Mesodermal cell (in vitro differentiated cells): ENCODE results near the gene DEFB129.
"Not testable (repeated sequence)": the region's sequence is repeated elsewhere in the genome, so short reads cannot be mapped to it uniquely, and the experiment has no call there.

Experiments used
- H3K27ac ChIP-seq: 2 replicates; pipeline ENCODE4 v1.7.0; 2013; ENCODE audit warnings: mild to moderate bottlenecking, low read depth, low read length, moderate library complexity; ENCODE audit not compliant: severe bottlenecking
- H3K36me3 ChIP-seq: 2 replicates; pipeline ENCODE4 v1.7.1; 2013; ENCODE audit warnings: mild to moderate bottlenecking, low read length, moderate library complexity; ENCODE audit not compliant: control insufficient read depth, insufficient read depth
- H3K4me1 ChIP-seq: one replicate; pipeline ENCODE4 v1.7.1; 2013; ENCODE audit warnings: mild to moderate bottlenecking, low read length; ENCODE audit not compliant: insufficient read depth, control insufficient read depth, poor library complexity, severe bottlenecking
- H3K4me3 ChIP-seq: 2 replicates; pipeline ENCODE4 v1.7.0; 2013; ENCODE audit warnings: low read length, control low read depth, mild to moderate bottlenecking; ENCODE audit not compliant: insufficient read depth, poor library complexity, severe bottlenecking; ENCODE audit errors: extremely low read depth
- H3K9me3 ChIP-seq: 2 replicates; pipeline ENCODE4 v1.7.1; 2013; ENCODE audit warnings: mild to moderate bottlenecking, low read length, moderate library complexity; ENCODE audit not compliant: control insufficient read depth
- WGBS, 2 experiments: methylation state at CpG; one replicate each; pipeline ENCODE4 v1.1.5; 2013; ENCODE audit warnings: missing lambda C conversion rate in 2 of 2; ENCODE audit not compliant: insufficient coverage in 2 of 2; 5-methylcytosine and 5-hydroxymethylcytosine counted together

Gene DEFB129

DNA sequence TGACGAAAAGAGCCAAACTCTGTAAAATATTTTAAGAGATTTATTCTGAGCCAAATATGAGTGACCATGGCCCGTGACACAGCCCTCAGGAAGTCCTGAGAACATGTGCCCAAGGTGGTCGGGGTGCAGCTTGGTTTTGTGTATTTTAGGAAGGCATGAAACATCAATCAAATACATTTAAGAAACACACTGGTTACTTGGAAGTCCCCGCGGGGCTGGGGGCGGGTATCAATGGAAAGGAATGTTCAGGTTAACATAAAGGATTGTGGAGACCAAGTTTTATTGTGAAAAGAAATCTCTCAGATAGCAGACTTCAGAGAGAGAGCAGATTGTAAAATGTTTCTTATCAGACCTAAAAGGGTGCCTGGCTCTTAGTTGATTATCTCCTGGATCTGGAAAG lies 26.4 kb downstream of the DEFB129 start:
- H3K27ac ChIP-seq: not testable (repeated sequence)
- whole genome bisulfite sequencing, 2 experiments: 59 to 60% methylated on average over 3 to 4 of the region's 6 CpGs

DNA sequence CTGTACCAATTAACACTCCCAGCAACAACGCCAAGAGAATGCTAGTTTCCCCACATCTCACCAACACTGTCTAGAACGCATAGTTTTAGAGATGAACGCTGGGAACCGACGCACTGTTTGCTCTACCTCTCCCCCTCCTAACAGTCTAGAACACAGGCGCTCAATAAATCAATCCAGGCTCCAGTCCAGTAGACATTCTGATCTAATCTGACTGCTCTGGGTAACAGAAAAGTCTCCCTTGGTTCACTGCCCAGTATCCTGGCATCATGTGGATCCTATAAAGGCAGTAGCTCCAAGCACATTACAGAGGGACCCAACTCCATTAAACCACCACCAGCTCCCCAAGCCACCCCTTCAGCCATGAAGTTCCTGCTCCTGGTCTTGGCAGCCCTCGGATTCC lies 30.4 kb downstream of the DEFB129 start, which contains the start of gene DEFB132:
Gene DEFB132, plus strand, starts transcription at position 306 of the 400 bp plus-strand sequence. Its CDS starts 55 bp downstream, at position 361.
- H3K27ac ChIP-seq: no peak within 1 kb of the TSS
- H3K4me3 ChIP-seq: no peak within 1 kb of the TSS
- 88 to 98% methylated on average over 6 of the region's 7 CpGs for WGBS, 2 experiments
- H3K4me1 ChIP-seq: no peaks in the 10 kb centered on the region
- no peaks in the 10 kb centered on the region for H3K9me3 ChIP-seq
- H3K36me3 ChIP-seq: no peaks in the 10 kb centered on the region

More for the DNA sequence above, 26.4 kb downstream of the DEFB129 start:
- not testable (repeated sequence) for H3K4me3 ChIP-seq, H3K9me3 ChIP-seq, H3K36me3 ChIP-seq, H3K4me1 ChIP-seq

DNA sequence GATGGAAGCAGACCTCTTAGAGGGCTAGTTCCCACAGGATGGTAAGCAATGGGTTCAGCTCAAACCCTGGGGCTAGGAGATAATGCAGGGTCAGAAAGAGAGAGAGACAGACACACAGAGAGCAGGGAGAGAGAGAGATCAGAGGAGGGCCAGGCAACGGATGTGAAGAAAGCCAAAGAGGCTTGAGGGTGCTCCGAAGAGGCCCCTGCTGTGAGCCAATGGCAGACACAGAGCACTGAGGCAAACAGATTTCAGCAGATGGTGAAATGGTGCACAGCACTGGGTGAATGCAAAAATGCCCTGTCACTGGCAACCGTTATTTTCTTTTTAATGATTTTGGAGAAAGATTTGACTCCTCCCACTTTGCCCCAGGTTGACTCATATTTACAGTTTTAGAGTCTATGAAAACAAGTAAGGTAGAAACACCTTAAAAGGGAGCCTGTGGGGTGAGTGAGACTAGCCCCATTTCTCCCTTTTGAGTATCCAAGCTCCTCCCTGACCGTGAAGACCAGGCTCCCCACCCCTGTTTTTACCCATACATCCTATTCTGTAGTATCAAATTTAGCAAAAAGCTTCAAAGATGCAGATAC lies 31.3 kb downstream of the DEFB129 start:
- Histone ChIP-seq H3K27ac (no peak overlapping the region), H3K4me3 (no peak overlapping the region), H3K4me1 (no peaks in the 10 kb centered on the region), H3K9me3 (no peaks in the 10 kb centered on the region), H3K36me3 (no peaks in the 10 kb centered on the region)
- 61 to 78% methylated on average over 2 to 3 of the region's 4 CpGs for WGBS, 2 experiments

DNA sequence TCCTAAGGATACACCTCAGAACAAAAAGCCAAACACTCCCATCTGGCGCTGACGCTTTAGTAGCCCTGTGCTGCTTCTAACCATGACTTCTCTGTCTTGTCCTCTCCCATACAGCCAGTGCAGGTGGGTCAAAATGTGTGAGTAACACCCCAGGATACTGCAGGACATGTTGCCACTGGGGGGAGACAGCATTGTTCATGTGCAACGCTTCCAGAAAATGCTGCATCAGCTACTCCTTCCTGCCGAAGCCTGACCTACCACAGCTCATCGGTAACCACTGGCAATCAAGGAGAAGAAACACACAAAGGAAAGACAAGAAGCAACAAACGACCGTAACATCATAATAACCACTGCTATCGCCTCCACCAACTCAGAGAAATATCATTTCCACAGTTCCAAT lies 31.9 kb downstream of the DEFB129 start:
- H3K36me3 ChIP-seq: no peaks in the 10 kb centered on the region
- no peak overlapping the region for H3K27ac ChIP-seq
- H3K4me3 ChIP-seq: no peak overlapping the region
- H3K9me3 ChIP-seq: no peaks in the 10 kb centered on the region
- H3K4me1 ChIP-seq: no peaks in the 10 kb centered on the region
- 51 to 79% methylated on average over 5 to 8 of the region's 8 CpGs for WGBS, 2 experiments

DNA sequence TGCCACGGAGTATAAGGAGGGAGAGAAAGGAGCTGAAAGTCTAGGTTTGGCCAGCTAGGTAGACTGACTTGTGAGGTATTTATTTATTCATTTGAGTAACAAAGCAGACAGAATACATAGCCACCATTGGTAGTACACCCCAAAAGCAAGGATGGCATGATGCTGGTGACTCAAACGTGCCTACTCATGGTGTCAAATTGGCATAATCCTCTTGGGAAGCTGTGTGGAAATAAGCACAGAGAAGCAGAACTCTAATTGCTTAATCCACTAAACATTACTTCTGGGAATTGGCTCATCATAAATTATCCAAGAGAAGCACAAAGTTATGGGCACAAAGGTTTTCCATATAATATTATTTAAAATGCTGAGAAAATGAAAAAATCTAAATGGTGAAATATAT lies 32.9 kb downstream of the DEFB129 start:
- H3K27ac ChIP-seq: no peak overlapping the region

DNA sequence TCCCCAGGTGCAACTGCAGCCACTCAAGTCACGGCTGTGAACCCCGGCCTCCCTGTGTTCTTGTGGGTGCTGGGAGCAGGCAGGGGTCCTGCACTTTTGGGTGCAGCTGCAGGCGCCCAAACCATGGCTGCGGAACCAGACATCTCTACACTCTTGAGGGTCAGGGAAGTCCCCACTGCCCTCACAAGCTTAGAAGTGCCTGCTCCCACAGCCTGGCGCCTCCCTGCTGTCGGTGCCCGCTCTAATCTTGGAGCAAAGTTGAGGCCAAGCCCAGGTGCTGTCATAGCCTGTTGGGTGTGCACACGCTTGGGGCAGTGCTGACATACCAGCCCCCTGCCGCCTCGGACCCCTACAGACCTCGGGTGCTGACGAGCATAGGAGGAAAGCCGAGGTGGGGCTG lies 36.6 kb downstream of the DEFB129 start:
- no peak overlapping the region for H3K4me3 ChIP-seq
- no peaks in the 10 kb centered on the region for H3K4me1 ChIP-seq
- H3K36me3 ChIP-seq: no peaks in the 10 kb centered on the region
- no peaks in the 10 kb centered on the region for H3K9me3 ChIP-seq
- no peak overlapping the region for H3K27ac ChIP-seq
- 85 to 89% methylated on average over 10 to 12 of the region's 13 CpGs for WGBS, 2 experiments

More for the DNA sequence above, 32.9 kb downstream of the DEFB129 start:
- Histone ChIP-seq H3K9me3 (no peaks in the 10 kb centered on the region), H3K4me1 (no peaks in the 10 kb centered on the region), H3K4me3 (no peak overlapping the region), H3K36me3 (no peaks in the 10 kb centered on the region)
- no CpG with 5 or more reads among the region's 2 CpGs for WGBS, 2 experiments

DNA sequence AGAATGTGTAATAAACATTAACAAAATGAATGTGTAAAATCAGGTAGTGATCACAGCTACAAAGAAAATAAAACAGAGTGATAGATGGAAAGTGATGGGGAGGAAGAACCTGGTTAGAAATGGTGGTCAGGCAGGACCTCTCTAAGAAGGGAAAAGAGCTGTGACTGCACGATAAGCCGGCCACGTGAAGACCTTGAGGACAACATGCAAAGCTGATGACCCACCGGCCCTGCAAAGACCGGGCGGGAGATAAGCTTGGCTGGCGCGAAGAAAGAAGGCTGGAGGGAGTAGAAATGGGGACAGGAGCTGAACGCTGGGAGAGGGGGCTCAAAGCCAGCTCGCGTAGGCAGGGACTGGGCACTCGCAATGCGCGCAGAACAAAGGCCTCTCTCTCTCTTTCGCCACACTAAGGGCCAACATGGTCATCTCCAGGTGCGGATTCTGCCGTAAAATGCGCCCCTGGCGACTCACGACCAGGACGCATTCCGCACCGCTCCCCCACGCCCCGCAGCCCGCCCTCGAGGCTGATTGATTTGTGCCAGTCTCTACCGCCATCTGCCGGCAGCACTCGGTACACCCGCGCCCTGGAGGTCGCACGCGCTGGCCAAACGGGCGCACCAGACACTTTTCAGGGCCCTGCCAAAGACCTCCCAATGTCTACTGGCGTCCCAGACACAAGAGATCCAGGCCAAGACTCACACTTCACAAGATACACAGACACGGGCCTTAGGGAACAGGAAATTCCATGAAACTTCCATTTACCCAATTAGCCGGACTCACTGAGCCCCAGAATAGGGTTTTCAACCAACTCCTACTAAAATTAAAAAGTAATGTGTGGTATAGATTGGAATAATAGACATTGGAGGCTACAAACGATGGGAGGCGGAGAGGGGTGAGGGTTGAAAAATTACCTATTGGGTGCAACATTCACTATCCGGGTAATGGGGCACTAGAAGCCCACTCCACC lies 39.8 kb downstream of the DEFB129 start:
- 14 to 16% methylated on average over 36 of the region's 43 CpGs for WGBS, 2 experiments
- H3K9me3 ChIP-seq: no peaks in the 10 kb centered on the region
- H3K36me3 ChIP-seq: peaks cover 13% of the 10 kb centered on the region
- H3K27ac ChIP-seq: no peak overlapping the region
- peak overlapping the region; percentile 24 for H3K4me3 ChIP-seq
- H3K4me1 ChIP-seq: no peaks in the 10 kb centered on the region

DNA sequence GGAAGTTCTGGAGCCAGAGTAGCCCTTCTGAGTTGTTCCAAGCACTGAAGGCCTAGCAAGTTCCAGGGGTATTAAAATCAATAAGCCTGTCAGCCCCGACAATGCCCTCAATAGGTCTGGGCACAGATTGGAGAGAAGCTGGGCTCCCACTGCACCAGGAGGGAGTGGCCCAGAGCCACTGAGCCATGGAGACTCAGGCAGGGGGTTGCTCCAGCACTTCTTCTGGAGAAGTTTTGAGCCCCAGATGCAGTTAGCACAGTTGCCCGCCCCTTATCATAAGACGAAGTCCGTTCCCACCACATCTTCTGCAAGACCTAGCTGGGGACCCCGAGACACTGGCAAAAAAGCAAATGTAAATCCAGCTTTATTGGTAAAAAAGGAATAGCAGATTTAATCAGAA lies 43.5 kb downstream of the DEFB129 start:
- H3K4me1 ChIP-seq: no peaks in the 10 kb centered on the region
- WGBS, 2 experiments: 92 to 96% methylated on average over 4 of the region's 5 CpGs
- H3K9me3 ChIP-seq: no peaks in the 10 kb centered on the region

DNA sequence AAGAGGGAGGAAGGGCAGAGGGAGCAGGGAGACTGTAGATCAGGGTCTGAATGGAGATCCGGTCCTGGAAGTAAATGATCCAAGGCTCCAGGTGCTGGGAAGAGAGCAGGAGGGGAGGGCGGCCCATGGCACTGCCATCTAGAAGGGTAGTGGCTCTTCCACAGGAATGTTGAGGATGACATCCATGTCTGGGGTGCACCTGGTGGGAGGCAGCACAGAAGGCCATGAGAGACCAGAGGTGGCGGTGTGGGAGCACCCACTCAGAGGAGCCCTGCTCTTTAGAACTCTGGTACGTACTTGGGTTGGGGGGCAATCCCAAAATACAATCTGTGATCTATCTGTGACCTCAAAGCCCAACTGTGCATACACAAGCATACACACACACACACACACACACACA lies 44.0 kb downstream of the DEFB129 start:
- Histone ChIP-seq H3K4me1 (no peaks in the 10 kb centered on the region), H3K4me3 (no peak overlapping the region), H3K36me3 (peaks cover 33% of the 10 kb centered on the region), H3K9me3 (no peaks in the 10 kb centered on the region), H3K27ac (no peak overlapping the region)
- WGBS, 2 experiments: 87 to 94% methylated on average over 3 of the region's 4 CpGs

More for the DNA sequence above, 43.5 kb downstream of the DEFB129 start:
- Histone ChIP-seq H3K36me3 (peaks cover 27% of the 10 kb centered on the region), H3K27ac (no peak overlapping the region), H3K4me3 (no peak overlapping the region)

DNA sequence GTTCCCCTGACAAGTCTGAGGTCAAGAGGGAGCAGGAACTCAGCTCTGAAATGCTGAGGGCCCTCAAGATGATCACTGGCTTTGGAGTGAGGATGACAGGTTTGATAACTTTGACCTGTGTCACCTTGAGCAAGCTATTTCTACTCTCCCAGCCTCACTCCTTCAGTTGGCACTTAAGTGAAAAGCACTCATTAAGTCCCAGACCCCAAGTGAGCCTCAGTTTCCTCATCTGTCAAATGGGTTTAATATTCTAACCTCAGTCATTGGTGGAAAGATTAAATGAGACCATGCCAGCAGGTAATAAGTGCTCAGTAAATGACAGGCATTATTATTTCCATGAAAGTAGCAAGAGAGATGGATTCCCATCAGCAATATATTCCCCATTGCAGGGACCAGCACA lies 44.5 kb downstream of the DEFB129 start:
- Histone ChIP-seq H3K4me3 (no peak overlapping the region), H3K9me3 (no peaks in the 10 kb centered on the region), H3K27ac (no peak overlapping the region), H3K36me3 (peaks cover 37% of the 10 kb centered on the region), H3K4me1 (no peaks in the 10 kb centered on the region)

DNA sequence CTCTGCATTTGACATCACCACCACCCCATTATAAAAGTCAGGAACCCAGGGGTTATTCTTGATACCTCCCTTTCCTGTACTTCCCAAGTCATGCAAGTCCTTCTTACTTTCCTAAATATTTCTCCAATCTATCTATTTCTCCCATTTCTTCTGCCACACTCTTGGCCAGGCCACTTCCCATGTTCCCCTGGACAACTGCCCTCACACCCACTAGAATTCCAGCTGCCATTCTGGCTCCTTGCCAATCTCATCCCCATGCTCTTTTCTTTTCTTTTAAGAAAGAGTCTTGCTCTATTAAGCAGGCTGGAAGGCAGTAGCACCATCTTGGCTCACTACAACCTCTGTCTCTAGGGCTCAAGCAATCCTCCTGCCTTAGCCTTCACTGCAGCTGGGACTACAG lies 45.7 kb downstream of the DEFB129 start:
- Histone ChIP-seq H3K4me3 (no peak overlapping the region), H3K9me3 (no peaks in the 10 kb centered on the region), H3K27ac (no peak overlapping the region), H3K36me3 (peaks cover 49% of the 10 kb centered on the region), H3K4me1 (no peaks in the 10 kb centered on the region)
